ENCODE data around the gene IL1RAPL2.
"Not testable (repeated sequence)": the region's sequence is repeated elsewhere in the genome, so short reads cannot be mapped to it uniquely, and the experiment has no call there.

IL1RAPL2 gene

GRCh38 chrX:105725228-105725627 is 1159.2 kb downstream of the IL1RAPL2 start:
- no peak for DNase-seq

DNA sequence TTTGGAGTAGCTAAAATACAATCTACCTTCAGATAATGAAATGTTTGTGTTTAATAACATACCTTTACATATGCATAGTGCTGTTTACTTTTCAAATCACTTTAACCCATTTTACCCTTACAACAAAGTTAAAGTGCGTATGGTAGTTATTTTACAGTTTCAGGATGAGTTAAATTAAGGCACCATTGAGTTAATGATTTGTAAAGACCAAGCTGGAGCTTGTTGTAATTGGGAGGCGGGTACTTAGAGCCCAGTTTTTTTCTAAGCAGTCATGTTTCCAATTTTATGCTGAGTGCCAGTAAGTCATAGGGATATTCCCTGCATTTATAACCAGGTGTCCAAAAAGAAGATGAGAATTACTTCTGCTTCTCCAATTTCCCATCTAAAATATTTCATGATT is 1172.2 kb downstream of the IL1RAPL2 start:
- DNase-seq: no peak

DNA sequence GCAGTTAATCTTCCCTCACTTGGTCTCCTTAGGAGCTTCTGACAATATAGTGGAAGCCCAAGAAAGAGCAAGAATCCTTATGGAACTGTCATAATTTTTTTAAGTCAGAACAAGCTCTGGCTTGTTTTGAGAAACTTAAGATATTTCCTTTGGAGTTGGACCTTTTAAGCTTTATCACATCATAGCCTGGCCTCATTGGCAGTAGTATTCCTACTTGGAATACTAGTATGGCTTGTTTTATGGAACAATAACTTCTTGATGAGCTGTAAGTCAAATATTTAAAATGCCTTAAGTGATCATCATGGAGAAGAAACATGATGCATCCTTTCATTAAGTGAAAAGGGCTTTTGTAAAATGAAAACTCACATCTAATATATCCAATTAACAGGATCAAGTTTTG is 1178.3 kb downstream of the IL1RAPL2 start:
- DNase-seq: no peak

DNA sequence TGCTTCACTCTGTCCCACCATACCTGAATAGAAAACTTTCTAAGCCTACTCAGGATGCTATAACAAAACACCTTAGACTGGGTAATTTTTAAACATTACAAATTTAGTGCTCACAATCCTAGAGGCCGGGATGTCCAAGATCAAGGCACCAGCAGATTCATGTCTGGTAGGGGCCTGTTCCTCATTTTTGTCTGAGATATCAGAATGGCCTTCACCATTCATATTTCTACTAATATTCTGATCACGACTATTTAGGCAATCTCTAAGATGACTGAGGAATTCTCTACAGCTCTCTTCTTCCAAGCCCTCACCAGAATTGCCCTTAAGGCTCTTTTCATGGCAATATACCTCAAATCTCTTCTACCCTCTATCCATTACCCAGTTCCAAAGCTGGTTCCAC is 1178.9 kb downstream of the IL1RAPL2 start:
- DNase-seq: no peak

DNA sequence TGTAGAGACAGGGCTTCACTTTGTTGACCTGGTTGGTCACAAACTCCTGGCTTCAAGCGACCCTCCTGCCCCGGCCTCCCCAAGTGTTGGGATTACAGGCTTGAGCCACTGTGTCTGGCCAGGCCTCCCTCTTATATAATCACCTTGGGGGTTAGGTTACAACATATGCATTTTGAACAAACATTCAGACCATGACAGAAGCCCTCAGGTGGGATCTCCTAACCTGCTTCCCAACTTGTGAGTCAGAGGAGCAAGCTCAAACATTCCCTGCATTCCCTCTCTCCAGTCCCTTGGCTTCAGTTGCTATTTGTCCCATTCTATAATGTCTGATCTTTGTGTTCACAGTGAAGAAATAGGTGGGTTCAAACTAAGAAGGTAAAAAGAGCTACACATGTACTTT is 1179.9 kb downstream of the IL1RAPL2 start:
- DNase-seq: no peak

- no peak for DNase-seq
Observed at GRCh38 chrX:105752338-105752956, 1186.4 kb downstream of the IL1RAPL2 start.

DNA sequence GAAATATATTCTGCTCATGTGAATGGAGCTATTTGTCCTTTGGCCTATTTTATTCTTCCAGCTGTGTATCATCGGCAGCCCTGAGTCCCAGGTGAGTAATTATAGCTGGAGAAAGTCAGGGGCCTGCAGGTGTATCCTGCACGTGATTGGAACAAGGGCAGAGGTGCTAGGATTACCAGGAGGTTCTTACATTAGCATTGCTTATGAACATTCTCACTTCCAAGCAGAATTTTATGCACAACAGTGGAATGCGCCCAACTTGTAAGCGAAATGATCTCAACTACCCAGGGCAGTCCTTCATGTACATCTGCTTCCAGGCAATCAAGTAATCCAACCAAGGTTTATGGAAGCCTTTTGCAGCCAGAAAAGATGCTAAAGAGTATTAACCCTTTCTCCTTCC is 1187.4 kb downstream of the IL1RAPL2 start:
- DNase-seq: no peak

- DNase-seq: no peak
Observed at GRCh38 chrX:105754286-105754964, 1188.4 kb downstream of the IL1RAPL2 start.

- no peak for DNase-seq
Observed at GRCh38 chrX:105755109-105755508, 1189.1 kb downstream of the IL1RAPL2 start.

DNA sequence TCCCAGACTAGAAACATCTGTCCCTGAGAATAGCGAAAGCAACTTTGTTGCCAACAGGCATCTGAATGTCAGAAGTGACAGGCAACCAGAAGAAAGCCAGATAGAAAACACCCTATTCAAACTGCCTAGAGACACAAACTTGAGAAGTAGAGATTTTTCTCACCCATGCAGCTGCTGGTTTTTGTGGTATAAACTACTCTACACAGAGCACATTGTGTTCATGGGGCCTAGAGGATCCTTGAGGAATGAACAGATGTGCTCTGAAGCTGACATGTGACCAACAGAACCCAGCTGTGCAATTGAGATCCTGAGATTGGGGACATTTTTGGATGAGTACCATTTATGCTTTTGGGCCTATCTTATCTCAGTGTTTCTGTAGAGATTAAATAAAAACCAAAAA is 1192.8 kb downstream of the IL1RAPL2 start:
- DNase-seq: no peak

DNA sequence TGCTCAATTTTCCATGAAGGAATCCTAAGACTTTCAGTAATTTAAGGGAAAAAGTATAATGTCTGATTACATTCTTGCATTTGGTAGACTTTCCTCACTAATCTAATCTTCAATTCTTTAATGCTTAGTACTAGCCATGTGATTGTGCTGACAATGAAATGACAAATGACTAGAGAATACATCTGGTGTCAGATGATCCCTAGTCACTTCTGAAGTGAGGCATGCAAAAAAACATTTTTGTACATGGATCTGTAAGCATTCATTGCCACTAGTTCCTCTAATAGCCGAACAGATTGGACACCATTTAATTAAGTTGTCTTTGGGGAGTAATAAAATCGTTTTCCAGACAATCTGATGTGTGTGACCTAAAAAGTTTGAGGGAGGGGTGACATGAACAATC is 1193.6 kb downstream of the IL1RAPL2 start:
- no peak for DNase-seq

GRCh38 chrX:105765691-105766090 is 1199.7 kb downstream of the IL1RAPL2 start:
- DNase-seq: no peak

DNA sequence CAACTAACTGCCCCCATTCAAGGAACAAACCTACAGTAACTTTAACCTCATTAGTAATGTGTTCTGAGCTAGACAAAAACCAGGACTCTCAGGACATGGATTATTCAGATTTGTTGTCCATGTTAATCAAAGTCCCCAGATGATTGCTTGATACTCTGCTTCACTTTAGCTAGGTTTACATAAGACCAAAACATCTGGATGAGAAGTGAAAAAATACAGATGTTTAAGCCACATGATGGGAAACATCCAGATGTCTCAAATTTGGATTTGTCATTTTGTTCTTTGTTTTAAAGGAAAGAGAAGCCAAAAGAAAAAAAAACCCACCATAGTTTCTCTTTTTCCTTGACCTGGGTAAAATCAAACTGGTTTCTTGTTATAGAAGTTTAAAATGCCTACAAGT is 1207.8 kb downstream of the IL1RAPL2 start:
- DNase-seq: no peak

DNA sequence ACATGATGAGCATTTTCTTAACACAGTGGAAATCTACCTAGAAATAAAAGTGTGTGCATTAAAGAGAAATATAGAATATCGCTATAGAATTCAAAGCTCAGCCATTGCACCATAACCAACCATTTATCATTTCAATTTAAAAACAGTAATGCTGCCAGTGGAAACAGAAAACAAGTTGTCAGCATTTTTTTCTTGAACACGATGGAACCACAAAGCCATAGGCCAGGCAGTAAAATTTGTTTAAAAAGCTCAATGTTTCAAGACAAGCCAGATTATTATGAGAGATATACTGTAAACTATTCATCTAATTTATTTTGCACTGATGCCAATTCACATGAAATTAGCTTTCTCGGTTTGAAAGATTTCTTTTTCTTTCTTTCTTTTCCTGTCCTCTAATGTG is 1209.7 kb downstream of the IL1RAPL2 start:
- DNase-seq: no peak

DNA sequence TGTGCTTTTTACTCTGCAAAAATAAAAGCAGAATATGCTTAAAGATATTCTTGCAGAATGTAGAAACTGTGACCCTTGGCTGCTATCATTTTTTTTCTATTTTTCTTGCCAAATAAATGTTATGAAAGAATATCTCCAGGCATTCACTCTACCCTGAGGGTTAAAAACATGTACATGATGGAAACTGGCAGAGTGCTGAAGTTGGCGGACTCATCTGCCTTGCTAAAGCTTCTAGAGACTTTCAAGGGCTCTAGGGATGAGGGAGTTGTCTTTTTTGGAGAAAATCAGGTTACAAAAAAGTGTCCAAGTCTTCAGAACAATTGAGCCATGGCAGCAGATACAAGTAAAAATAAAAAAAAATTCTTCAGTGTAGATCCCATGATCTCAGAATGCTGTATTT is 1215.8 kb downstream of the IL1RAPL2 start:
- DNase-seq: no peak

DNA sequence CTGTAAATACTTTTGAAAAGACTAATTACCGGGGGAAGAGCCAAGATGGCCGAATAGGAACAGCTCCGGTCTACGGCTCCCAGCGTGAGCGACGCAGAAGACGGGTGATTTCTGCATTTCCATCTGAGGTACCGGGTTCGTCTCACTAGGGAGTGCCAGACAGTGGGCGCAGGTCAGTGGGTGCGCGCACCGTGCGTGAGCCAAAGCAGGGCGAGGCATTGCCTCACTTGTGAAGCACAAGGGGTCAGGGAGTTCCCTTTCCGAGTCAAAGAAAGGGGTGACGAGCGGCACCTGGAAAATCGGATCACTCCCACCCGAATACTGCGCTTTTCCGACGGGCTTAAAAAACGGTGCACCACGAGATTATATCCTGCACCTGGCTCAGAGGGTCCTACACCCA is 1230.9 kb downstream of the IL1RAPL2 start:
- not testable (repeated sequence) for DNase-seq

DNA sequence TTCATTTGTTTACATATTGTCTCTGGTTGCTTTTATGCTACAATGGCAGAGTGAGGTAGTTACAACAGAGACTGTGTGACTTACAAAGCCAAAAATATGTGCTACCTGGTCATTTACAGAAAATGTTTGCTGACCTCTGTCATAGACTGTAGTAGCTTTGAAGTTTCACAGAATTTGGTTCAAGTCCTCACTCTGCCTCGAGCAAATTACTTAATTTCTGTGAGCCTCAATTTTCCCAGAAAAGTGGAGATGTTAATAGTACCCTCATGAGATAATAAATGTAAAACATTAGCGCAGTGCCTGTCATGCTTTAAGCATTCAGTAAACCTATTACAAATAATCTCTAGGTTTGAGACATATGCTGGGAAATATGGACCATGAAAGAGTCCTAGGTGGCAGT is 1237.9 kb downstream of the IL1RAPL2 start:
- DNase-seq: no peak

GRCh38 chrX:105805655-105806054 is 1239.7 kb downstream of the IL1RAPL2 start:
- DNase-seq: not testable (repeated sequence)

GRCh38 chrX:105816517-105816916 is 1250.5 kb downstream of the IL1RAPL2 start:
- DNase-seq: no peak

Measured in NK-92 treated with Interleukin-12 subunit alpha and Interleukin-12 subunit beta, amount 100 ng/mL, for 24 hours (cell line).